Astrocyte of the hippocampus (primary cell): ENCODE data around the gene TSPEAR.
"Not testable (repeated sequence)": the region's sequence is repeated elsewhere in the genome, so short reads cannot be mapped to it uniquely, and the experiment has no call there.

Source experiments
- DNase-seq: peaks from one replicate; pipeline ENCODE4 v3.0.0; 2011; ENCODE audit warnings: low read depth, low spot score

The TSPEAR gene

GRCh38 chr21:44684077-44684476 lies 27.3 kb downstream of the TSPEAR start:
- DNase-seq: no peak

- DNase-seq: no peak
Observed at GRCh38 chr21:44682580-44683151, 28.7 kb downstream of the TSPEAR start.

GRCh38 chr21:44681861-44682579 lies 29.4 kb downstream of the TSPEAR start, which contains the start of gene KRTAP12-1:
Gene KRTAP12-1, minus strand, starts transcription at chr21:44682163. Its CDS starts 40 bp downstream, at chr21:44682123.
- DNase-seq: no peak

GRCh38 chr21:44681152-44681551 lies 30.2 kb downstream of the TSPEAR start:
- no peak for DNase-seq

GRCh38 chr21:44677881-44678280 lies 33.5 kb downstream of the TSPEAR start:
- no peak for DNase-seq

GRCh38 chr21:44671911-44672310 lies 39.5 kb downstream of the TSPEAR start:
- DNase-seq: no peak

GRCh38 chr21:44670642-44671432 lies 40.5 kb downstream of the TSPEAR start:
- DNase-seq: no peak

- DNase-seq: no peak
Observed at GRCh38 chr21:44667612-44668011, 43.8 kb downstream of the TSPEAR start.

GRCh38 chr21:44666401-44667320 lies 44.7 kb downstream of the TSPEAR start, which contains the start of gene KRTAP12-2:
Gene KRTAP12-2, minus strand, starts transcription at chr21:44666927. Its CDS starts 41 bp downstream, at chr21:44666886.
- no peak for DNase-seq

GRCh38 chr21:44664691-44665090 lies 46.7 kb downstream of the TSPEAR start:
- DNase-seq: no peak

- DNase-seq: not testable (repeated sequence)
Observed at GRCh38 chr21:44661567-44661966, 49.8 kb downstream of the TSPEAR start.

GRCh38 chr21:44658913-44659595 lies 52.3 kb downstream of the TSPEAR start:
- DNase-seq: no peak

GRCh38 chr21:44658541-44658910 lies 52.8 kb downstream of the TSPEAR start:
- DNase-seq: no peak

GRCh38 chr21:44657635-44658540 lies 53.5 kb downstream of the TSPEAR start, which contains the start of gene KRTAP12-3:
Gene KRTAP12-3, plus strand, starts transcription at chr21:44657932. Its CDS starts 48 bp downstream, at chr21:44657980.
- DNase-seq: no peak

- no peak for DNase-seq
Observed at GRCh38 chr21:44656868-44657267, 54.5 kb downstream of the TSPEAR start.

- DNase-seq: no peak
Observed at GRCh38 chr21:44654576-44655175, 56.7 kb downstream of the TSPEAR start, which contains the start of gene KRTAP12-4. Gene KRTAP12-4, minus strand, starts transcription at chr21:44654659. Its CDS starts 45 bp downstream, at chr21:44654614.

GRCh38 chr21:44653656-44654575 lies 57.5 kb downstream of the TSPEAR start:
- no peak for DNase-seq

GRCh38 chr21:44653123-44653522 lies 58.2 kb downstream of the TSPEAR start:
- DNase-seq: no peak
